Suprapubic skin (tissue), 4 donors: ENCODE data around the gene RETREG1. TPM values are rescaled to one million over a fixed set of nuclear protein-coding genes. Genes with fewer than 3 reads are reported as not detected.
"Not testable (repeated sequence)": the region's sequence is repeated elsewhere in the genome, so short reads cannot be mapped to it uniquely, and the experiment has no call there.

Experiments used
- DNase-seq, 2 donors: peaks; one replicate each; pipeline ENCODE4 v3.0.0-alpha.2; 2019; ENCODE audit warnings: low spot score in 2 of 2
- H3K27ac ChIP-seq: fragments of 200-600 bp; sonication (generic); one replicate; pipeline ENCODE4 v1.5.1; 2019
- H3K27me3 ChIP-seq: fragments of 200-600 bp; sonication (generic); one replicate; pipeline ENCODE4 v1.5.1; 2019
- H3K36me3 ChIP-seq: fragments of 200-600 bp; sonication (generic); one replicate; pipeline ENCODE4 v1.5.1; 2019
- H3K4me1 ChIP-seq: fragments of 200-600 bp; sonication (generic); one replicate; pipeline ENCODE4 v1.5.1; 2019
- H3K4me3 ChIP-seq: fragments of 200-600 bp; sonication (generic); one replicate; pipeline ENCODE4 v1.5.1; 2019; ENCODE audit warnings: mild to moderate bottlenecking
- H3K9me3 ChIP-seq: fragments of 200-600 bp; sonication (generic); one replicate; pipeline ENCODE4 v1.5.1; 2019
- CTCF ChIP-seq, 2 donors: fragments of 200-600 bp in 1 of 2; fragments of 450-650 bp in 1 of 2; sonication (generic) in 1 of 2; IDR thresholded peaks; one replicate each; pipeline ENCODE4 v1.5.1; 2016 to 2019; ENCODE audit warnings: antibody characterized with exemption in 2 of 2, mild to moderate bottlenecking in 1 of 2, moderate library complexity in 1 of 2
- EP300 ChIP-seq: sonication (generic); formaldehyde crosslinking; IDR thresholded peaks from one replicate; pipeline ENCODE4 v1.6.1; 2017; ENCODE audit warnings: antibody characterized with exemption
- POLR2A ChIP-seq, 2 donors: fragments of 450-650 bp; IDR thresholded peaks; one replicate each; pipeline ENCODE4 v1.6.1; 2017; ENCODE audit warnings: antibody characterized with exemption in 2 of 2, mild to moderate bottlenecking in 2 of 2, moderate library complexity in 2 of 2
- POLR2AphosphoS5 ChIP-seq, 3 donors: sonication (generic); formaldehyde crosslinking; IDR thresholded peaks; one replicate each; pipeline ENCODE4 v1.6.1; 2017; ENCODE audit warnings: antibody characterized with exemption in 3 of 3
- WGBS: methylation state at CpG from one replicate; pipeline ENCODE4 v1.1.5; 2018; 5-methylcytosine and 5-hydroxymethylcytosine counted together
- total RNA-seq, 4 donors: library from RNA; depleted of rRNA; stranded (reverse); fragments of >200 nt; gene quantifications; one replicate each; pipeline ENCODE4 v1.1.0, GENCODE V29; 2016

Gene RETREG1
- total RNA-seq, 4 donors from 2014 or later: 24.7 to 47.3 (median 31.4) TPM

GRCh38 chr5:16615741-16616535 lies 859 bp downstream of the RETREG1 start:
- 14% methylated on average over 26 of the region's 31 CpGs for WGBS
- TF ChIP-seq POLR2AphosphoS5 (IDR thresholded peaks at IDR 0.05) (no peak), EP300 (no peak), POLR2A (IDR thresholded peaks at IDR 0.05) (no peak), CTCF (IDR thresholded peaks at IDR 0.05) (no peak)
- no peak for DNase-seq
- Histone ChIP-seq H3K27ac (peak overlapping the region; percentile 77), H3K27me3 (no peaks in the 10 kb centered on the region), H3K9me3 (no peaks in the 10 kb centered on the region), H3K4me1 (peaks cover 25% of the 10 kb centered on the region), H3K36me3 (no peaks in the 10 kb centered on the region), H3K4me3 (peak overlapping the region; percentile 92)

- no peak for DNase-seq
- Histone ChIP-seq H3K4me3 (no peak overlapping the region), H3K9me3 (no peaks in the 10 kb centered on the region), H3K4me1 (peaks cover 18% of the 10 kb centered on the region), H3K27ac (no peak overlapping the region), H3K36me3 (no peaks in the 10 kb centered on the region), H3K27me3 (no peaks in the 10 kb centered on the region)
- 83% methylated on average over 2 of the region's 2 CpGs for WGBS
- TF ChIP-seq POLR2AphosphoS5 (IDR thresholded peaks at IDR 0.05) (no peak), POLR2A (IDR thresholded peaks at IDR 0.05) (no peak), EP300 (no peak)
Observed at GRCh38 chr5:16612007-16612406, 4.8 kb downstream of the RETREG1 start.

- not testable (repeated sequence) for H3K27ac ChIP-seq, H3K27me3 ChIP-seq, H3K36me3 ChIP-seq, DNase-seq, H3K9me3 ChIP-seq, H3K4me3 ChIP-seq
- WGBS: 97% methylated on average over 2 of the region's 2 CpGs
- peaks cover 11% of the 10 kb centered on the region for H3K4me1 ChIP-seq
Observed at GRCh38 chr5:16610896-16611295, 5.9 kb downstream of the RETREG1 start.

- no peak overlapping the region for H3K27ac ChIP-seq
- no peaks in the 10 kb centered on the region for H3K9me3 ChIP-seq
- DNase-seq: no peak
- TF ChIP-seq POLR2A (IDR thresholded peaks at IDR 0.05): no peak
- TF ChIP-seq EP300: no peak
- no peak for TF ChIP-seq POLR2AphosphoS5 (IDR thresholded peaks at IDR 0.05)
- TF ChIP-seq CTCF (IDR thresholded peaks at IDR 0.05): no peak
- no peaks in the 10 kb centered on the region for H3K36me3 ChIP-seq
- H3K4me3 ChIP-seq: no peak overlapping the region
- H3K4me1 ChIP-seq: peaks cover 3% of the 10 kb centered on the region
- 88% methylated on average over 9 of the region's 9 CpGs for WGBS
- no peaks in the 10 kb centered on the region for H3K27me3 ChIP-seq
Observed at GRCh38 chr5:16609412-16609811, 7.4 kb downstream of the RETREG1 start.

GRCh38 chr5:16606628-16607027 lies 10.2 kb downstream of the RETREG1 start:
- TF ChIP-seq POLR2A (IDR thresholded peaks at IDR 0.05) (no peak), CTCF (IDR thresholded peaks at IDR 0.05) (no peak), POLR2AphosphoS5 (IDR thresholded peaks at IDR 0.05) (no peak), EP300 (no peak)
- Histone ChIP-seq H3K4me3 (no peak overlapping the region), H3K27ac (no peak overlapping the region), H3K27me3 (no peaks in the 10 kb centered on the region), H3K9me3 (no peaks in the 10 kb centered on the region), H3K4me1 (no peaks in the 10 kb centered on the region), H3K36me3 (no peaks in the 10 kb centered on the region)
- DNase-seq: peak in 1 of 2 donors; percentile 57
- WGBS: 94% methylated on average over 1 of the region's 1 CpG

- Histone ChIP-seq H3K9me3 (no peaks in the 10 kb centered on the region), H3K4me1 (peaks cover 6% of the 10 kb centered on the region), H3K36me3 (no peaks in the 10 kb centered on the region), H3K27ac (no peak overlapping the region), H3K27me3 (no peaks in the 10 kb centered on the region), H3K4me3 (no peak overlapping the region)
- 89% methylated on average over 6 of the region's 6 CpGs for WGBS
- DNase-seq: no peak
- TF ChIP-seq POLR2A (IDR thresholded peaks at IDR 0.05) (no peak), POLR2AphosphoS5 (IDR thresholded peaks at IDR 0.05) (no peak), EP300 (no peak), CTCF (IDR thresholded peaks at IDR 0.05) (no peak)
Observed at GRCh38 chr5:16603701-16604100, 13.1 kb downstream of the RETREG1 start.
